ENCODE data around the gene AP5M1. TPM values are rescaled to one million over a fixed set of nuclear protein-coding genes. Genes with fewer than 3 reads are reported as not detected.
"Not testable (repeated sequence)": the region's sequence is repeated elsewhere in the genome, so short reads cannot be mapped to it uniquely, and the experiment has no call there.

Gene AP5M1
- total RNA-seq, 2 experiments from 2014 or later: 50.2 to 50.6 TPM

DNA sequence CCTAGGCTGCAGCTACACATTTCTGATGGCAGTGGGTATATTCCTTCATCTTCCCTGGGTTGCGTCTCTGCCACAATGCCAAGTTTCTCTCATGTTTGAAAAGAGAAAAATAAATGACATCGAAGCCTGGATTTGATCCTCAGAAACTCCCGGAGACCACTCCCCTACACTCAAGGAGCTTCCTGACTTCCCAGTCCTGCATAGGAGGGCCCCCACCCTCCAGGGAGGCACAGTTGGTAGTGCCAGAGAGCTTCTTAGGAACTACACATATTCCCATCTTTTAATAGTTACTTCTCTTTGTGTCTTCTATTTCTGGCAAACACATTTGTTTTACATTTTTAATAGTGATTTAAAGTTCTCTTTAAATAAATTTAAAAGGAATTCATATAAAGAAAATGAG lies 30.7 kb downstream of the AP5M1 start:
- Mint-ChIP-seq H3K4me1 (no peaks in the 10 kb centered on the region), H3K27me3 (no peaks in the 10 kb centered on the region), H3K27ac (no peak overlapping the region), H3K4me3 (no peak overlapping the region), H3K9me3 (no peaks in the 10 kb centered on the region), H3K36me3 (no peaks in the 10 kb centered on the region)
- DNase-seq (no peak), ATAC-seq (ENCODE audit: low read depth) (no peak)
- POLR2A ChIA-PET: no interaction called here

DNA sequence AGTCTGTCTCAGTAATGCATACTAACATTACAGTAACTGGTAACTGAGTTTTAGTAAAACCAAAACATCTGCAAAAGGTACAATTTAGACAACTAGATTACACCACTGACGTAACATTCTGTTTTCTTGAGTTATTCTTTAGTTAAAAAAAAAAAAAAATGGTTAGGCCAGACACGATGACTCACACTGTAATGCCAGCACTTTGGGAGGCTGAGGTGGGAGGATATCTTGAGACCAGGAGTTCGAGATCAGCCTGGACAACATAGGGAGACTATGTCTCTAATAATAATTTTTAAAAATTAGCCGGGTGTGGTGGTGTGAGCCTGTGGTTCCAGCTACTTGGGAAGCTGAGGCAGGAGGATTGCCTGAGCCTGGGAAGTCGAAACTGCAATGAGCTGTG lies 34.1 kb downstream of the AP5M1 start:
- POLR2A ChIA-PET: no interaction called here
- peaks cover 10% of the 10 kb centered on the region for H3K27me3 Mint-ChIP-seq
- no peaks in the 10 kb centered on the region for H3K9me3 Mint-ChIP-seq
- no peaks in the 10 kb centered on the region for H3K36me3 Mint-ChIP-seq
- no peak overlapping the region for H3K4me3 Mint-ChIP-seq
- no peak overlapping the region for H3K27ac Mint-ChIP-seq
- no peak for ATAC-seq (ENCODE audit: low read depth)
- H3K4me1 Mint-ChIP-seq: no peaks in the 10 kb centered on the region
- no peak for DNase-seq

DNA sequence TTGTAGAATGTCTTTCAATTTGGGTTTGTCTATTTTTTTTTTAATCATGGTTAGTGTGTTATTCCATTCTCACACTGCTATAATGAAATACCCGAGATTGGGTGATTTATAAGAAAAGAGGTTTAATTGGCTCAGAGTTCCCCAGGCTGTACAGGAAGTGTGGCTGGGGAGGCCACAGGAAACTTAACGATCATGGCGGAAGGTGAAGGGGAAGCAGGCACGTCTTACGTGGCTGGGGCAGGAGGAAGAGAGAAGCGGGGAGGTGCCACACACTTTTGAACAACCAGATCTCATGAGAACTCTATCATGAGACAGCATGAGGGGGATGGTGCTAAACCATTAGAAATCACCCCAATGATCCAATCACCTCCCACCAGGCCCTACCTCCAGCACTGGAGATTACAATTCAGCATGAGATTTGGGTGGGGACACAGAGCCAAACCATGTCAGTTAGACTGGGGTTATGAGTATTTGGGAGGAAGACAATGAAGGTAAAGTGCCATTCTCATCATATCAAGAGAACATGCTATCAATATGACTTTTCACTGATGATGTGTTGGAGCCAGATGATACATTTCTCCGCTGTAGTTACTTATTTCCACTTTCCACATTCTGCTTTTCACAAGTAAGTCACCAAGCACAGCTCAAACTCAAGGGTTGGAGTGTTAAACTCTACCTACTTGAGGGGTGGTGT lies 45.8 kb downstream of the AP5M1 start:
- Mint-ChIP-seq H3K4me1 (peaks cover 3% of the 10 kb centered on the region), H3K27me3 (peaks cover 2% of the 10 kb centered on the region), H3K36me3 (peaks cover 6% of the 10 kb centered on the region), H3K9me3 (peaks cover 14% of the 10 kb centered on the region), H3K4me3 (no peak overlapping the region), H3K27ac (no peak overlapping the region)
- POLR2A ChIA-PET: no interaction called here
- DNase-seq: no peak
- no peak for ATAC-seq (ENCODE audit: low read depth)

DNA sequence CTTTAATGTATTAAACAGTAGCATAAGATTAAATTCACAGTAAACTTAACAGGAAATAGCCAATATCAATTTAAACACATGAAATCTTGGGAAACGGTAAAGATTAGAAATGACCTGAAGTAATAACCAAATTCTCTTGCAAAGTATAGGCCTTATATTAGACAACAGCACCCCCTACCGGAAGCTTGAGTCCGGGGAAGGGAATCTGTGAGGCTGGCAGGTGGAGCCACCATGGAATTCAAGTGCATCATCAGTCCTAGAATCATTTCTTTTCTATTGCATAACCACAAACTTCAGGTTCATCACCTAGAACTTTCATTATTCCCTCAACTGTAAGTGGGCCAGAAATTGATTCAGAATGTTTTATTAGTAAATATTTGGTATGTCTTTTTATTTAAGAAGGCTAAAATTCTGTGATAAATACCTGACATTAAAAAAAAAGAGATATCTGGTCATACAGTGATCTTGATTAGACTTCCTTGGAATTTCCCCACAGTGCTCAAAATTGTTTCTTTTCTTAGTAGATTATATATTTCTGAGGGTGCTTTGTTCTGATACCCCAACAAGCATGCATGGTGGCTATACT lies 48.6 kb downstream of the AP5M1 start:
- Mint-ChIP-seq H3K4me1 (peaks cover 3% of the 10 kb centered on the region), H3K27me3 (peaks cover 2% of the 10 kb centered on the region), H3K9me3 (peaks cover 14% of the 10 kb centered on the region), H3K36me3 (peaks cover 6% of the 10 kb centered on the region), H3K4me3 (no peak overlapping the region), H3K27ac (no peak overlapping the region)
- POLR2A ChIA-PET: no interaction called here
- ATAC-seq (ENCODE audit: low read depth) (peak; percentile 36), DNase-seq (peak; percentile 46)

- no peaks in the 10 kb centered on the region for H3K4me1 Mint-ChIP-seq
- no peak for ATAC-seq (ENCODE audit: low read depth)
- H3K4me3 Mint-ChIP-seq: no peak overlapping the region
- peaks cover 9% of the 10 kb centered on the region for H3K27me3 Mint-ChIP-seq
- no peak for DNase-seq
- no peaks in the 10 kb centered on the region for H3K36me3 Mint-ChIP-seq
- H3K27ac Mint-ChIP-seq: no peak overlapping the region
- POLR2A ChIA-PET: no interaction called here
- H3K9me3 Mint-ChIP-seq: peaks cover 2% of the 10 kb centered on the region
Measured at GRCh38 chr14:57319636-57320192, 50.9 kb downstream of the AP5M1 start.

GRCh38 chr14:57323721-57324120 lies 55.0 kb downstream of the AP5M1 start:
- POLR2A ChIA-PET: no interaction called here
- no peak for ATAC-seq (ENCODE audit: low read depth)
- Mint-ChIP-seq H3K4me1 (no peaks in the 10 kb centered on the region), H3K27me3 (peaks cover 7% of the 10 kb centered on the region), H3K4me3 (no peak overlapping the region), H3K36me3 (no peaks in the 10 kb centered on the region), H3K27ac (no peak overlapping the region), H3K9me3 (no peaks in the 10 kb centered on the region)
- DNase-seq: no peak

- POLR2A ChIA-PET: no interaction called here
- no peak overlapping the region for H3K27ac Mint-ChIP-seq
- no peaks in the 10 kb centered on the region for H3K4me1 Mint-ChIP-seq
- no peaks in the 10 kb centered on the region for H3K36me3 Mint-ChIP-seq
- no peak for ATAC-seq (ENCODE audit: low read depth)
- peaks cover 7% of the 10 kb centered on the region for H3K27me3 Mint-ChIP-seq
- H3K9me3 Mint-ChIP-seq: no peaks in the 10 kb centered on the region
- no peak for DNase-seq
- H3K4me3 Mint-ChIP-seq: no peak overlapping the region
Measured at GRCh38 chr14:57326253-57326652, 57.5 kb downstream of the AP5M1 start.

DNA sequence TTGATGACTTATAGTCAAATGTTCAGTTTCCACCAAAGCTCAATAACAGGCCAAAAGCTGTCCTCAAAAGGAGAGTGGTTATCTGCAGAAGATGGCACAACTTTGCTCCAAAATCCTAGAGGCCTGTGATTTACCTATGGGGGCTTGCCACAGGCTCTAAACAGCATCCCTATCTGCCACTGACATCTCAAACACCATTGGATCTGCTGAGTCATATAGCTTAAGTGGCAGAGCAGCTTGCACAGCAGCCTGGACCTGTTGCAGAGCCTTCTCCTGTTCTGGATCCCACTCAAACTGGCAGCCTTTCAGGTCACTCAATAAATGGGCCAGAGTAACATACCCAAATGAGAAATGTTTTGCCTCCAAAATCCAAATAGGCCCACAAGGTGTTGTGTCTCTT lies 61.1 kb downstream of the AP5M1 start:
- POLR2A ChIA-PET: no interaction called here
- Mint-ChIP-seq H3K4me1 (no peaks in the 10 kb centered on the region), H3K4me3 (no peak overlapping the region), H3K9me3 (peaks cover 6% of the 10 kb centered on the region), H3K27me3 (no peaks in the 10 kb centered on the region), H3K36me3 (no peaks in the 10 kb centered on the region), H3K27ac (no peak overlapping the region)
- DNase-seq: no peak
- no peak for ATAC-seq (ENCODE audit: low read depth)

DNA sequence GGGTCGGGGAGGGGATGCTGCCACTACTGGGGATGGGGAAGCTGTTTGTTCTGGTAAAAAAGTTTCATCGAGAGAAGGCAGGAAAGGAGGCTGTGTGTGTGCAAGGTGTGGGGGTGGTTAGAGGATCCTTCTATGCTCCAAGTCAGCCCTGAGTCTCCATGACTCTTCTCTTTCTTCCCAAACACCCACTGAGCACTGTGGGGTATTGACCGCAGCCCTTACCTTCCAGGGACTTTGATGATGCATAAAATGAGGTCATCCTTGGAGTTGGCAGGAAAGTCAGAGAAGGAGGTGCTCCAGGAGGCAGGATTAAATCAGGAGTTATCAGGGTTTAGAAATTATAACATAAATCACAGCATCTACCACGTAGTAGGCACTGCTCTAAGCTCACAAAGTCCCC lies 63.7 kb downstream of the AP5M1 start:
- H3K36me3 Mint-ChIP-seq; H3K4me3 Mint-ChIP-seq; H3K27ac Mint-ChIP-seq; POLR2A ChIA-PET; H3K4me1 Mint-ChIP-seq; ATAC-seq (ENCODE audit: low read depth); H3K27me3 Mint-ChIP-seq; DNase-seq: not testable (repeated sequence)
- H3K9me3 Mint-ChIP-seq: peaks cover 13% of the 10 kb centered on the region

DNA sequence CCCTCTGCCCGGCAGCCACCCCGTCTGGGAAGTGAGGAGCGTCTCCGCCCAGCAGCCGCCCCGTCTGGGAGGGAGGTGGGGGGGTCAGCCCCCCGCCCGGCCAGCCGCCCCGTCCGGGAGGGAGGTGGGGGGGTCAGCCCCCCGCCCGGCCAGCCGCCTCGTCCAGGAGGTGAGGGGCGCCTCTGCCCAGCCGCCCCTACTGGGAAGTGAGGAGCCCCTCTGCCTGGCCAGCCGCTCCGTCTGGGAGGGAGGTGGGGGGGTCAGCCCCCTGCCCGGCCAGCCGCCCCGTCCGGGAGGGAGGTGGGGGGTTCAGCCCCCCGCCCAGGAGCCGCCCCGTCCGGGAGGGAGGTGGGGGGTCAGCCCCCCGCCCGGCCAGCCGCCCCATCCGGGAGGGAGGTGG lies 65.0 kb downstream of the AP5M1 start:
- H3K4me3 Mint-ChIP-seq; DNase-seq; H3K27ac Mint-ChIP-seq; H3K4me1 Mint-ChIP-seq; H3K36me3 Mint-ChIP-seq; H3K27me3 Mint-ChIP-seq; ATAC-seq (ENCODE audit: low read depth); POLR2A ChIA-PET: not testable (repeated sequence)
- peaks cover 13% of the 10 kb centered on the region for H3K9me3 Mint-ChIP-seq

- H3K4me1 Mint-ChIP-seq; H3K27ac Mint-ChIP-seq; H3K9me3 Mint-ChIP-seq; H3K4me3 Mint-ChIP-seq; DNase-seq; POLR2A ChIA-PET; ATAC-seq (ENCODE audit: low read depth); H3K36me3 Mint-ChIP-seq; H3K27me3 Mint-ChIP-seq: not testable (repeated sequence)
Measured at GRCh38 chr14:57343545-57344297, 75.0 kb downstream of the AP5M1 start.

DNA sequence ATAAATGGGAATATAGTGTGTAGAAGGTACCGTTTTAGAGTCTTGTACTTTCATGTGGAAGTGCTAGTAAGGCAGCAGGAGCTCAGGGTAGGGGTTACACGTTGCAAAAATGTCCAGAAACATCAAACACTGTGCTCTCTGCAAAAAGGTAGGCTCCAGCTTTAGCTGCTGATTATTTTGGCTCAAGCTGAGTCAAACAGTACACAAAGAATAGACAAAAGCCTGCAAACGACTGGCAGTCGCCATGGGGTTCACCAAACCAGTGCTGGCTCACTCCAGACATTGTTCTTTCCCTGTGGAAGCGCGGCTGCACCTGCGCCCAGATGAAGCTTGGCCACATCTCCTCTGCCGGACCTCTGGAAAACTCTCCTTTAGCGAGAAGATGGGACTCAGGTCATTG lies 76.3 kb downstream of the AP5M1 start:
- Mint-ChIP-seq H3K36me3 (no peaks in the 10 kb centered on the region), H3K9me3 (peaks cover 1% of the 10 kb centered on the region), H3K4me1 (no peaks in the 10 kb centered on the region), H3K27me3 (peaks cover 7% of the 10 kb centered on the region), H3K4me3 (no peak overlapping the region), H3K27ac (no peak overlapping the region)
- POLR2A ChIA-PET: no interaction called here
- ATAC-seq (ENCODE audit: low read depth) (no peak), DNase-seq (no peak)

DNA sequence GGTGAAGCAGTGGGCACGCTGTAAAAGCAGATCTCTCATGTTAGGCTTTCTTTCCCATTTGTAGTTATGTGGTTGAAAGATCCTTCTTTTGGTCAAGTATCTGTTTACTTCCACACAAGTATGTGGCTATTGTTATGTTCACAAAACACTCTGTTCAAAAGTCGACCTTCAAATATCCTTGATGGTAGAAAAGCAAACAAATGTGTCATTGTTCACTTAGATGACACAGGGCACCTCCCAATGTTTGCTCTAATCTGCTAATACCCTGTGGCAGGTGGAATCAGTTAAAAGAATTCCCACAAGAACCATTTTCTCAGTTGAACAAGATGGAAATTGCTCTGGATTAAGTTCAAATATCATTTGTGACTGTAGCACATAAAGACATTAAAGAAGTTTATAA lies 78.0 kb downstream of the AP5M1 start:
- no peak overlapping the region for H3K4me3 Mint-ChIP-seq
- H3K4me1 Mint-ChIP-seq: no peaks in the 10 kb centered on the region
- POLR2A ChIA-PET: no interaction called here
- no peaks in the 10 kb centered on the region for H3K36me3 Mint-ChIP-seq
- H3K27me3 Mint-ChIP-seq: peaks cover 7% of the 10 kb centered on the region
- ATAC-seq (ENCODE audit: low read depth) (no peak), DNase-seq (no peak)
- no peak overlapping the region for H3K27ac Mint-ChIP-seq
- H3K9me3 Mint-ChIP-seq: peaks cover 1% of the 10 kb centered on the region
